NCI-H1417 (cell line): ENCODE measurements around the gene MYL3.
A peak's percentile ranks its signal among the peaks of the same experiment; 100 is the strongest.

Experiments used
- DNase-seq, 3 experiments: peaks; one replicate each; lab custom pipeline; 2025; lab: John Stamatoyannopoulos, UW

MYL3 gene

DNA sequence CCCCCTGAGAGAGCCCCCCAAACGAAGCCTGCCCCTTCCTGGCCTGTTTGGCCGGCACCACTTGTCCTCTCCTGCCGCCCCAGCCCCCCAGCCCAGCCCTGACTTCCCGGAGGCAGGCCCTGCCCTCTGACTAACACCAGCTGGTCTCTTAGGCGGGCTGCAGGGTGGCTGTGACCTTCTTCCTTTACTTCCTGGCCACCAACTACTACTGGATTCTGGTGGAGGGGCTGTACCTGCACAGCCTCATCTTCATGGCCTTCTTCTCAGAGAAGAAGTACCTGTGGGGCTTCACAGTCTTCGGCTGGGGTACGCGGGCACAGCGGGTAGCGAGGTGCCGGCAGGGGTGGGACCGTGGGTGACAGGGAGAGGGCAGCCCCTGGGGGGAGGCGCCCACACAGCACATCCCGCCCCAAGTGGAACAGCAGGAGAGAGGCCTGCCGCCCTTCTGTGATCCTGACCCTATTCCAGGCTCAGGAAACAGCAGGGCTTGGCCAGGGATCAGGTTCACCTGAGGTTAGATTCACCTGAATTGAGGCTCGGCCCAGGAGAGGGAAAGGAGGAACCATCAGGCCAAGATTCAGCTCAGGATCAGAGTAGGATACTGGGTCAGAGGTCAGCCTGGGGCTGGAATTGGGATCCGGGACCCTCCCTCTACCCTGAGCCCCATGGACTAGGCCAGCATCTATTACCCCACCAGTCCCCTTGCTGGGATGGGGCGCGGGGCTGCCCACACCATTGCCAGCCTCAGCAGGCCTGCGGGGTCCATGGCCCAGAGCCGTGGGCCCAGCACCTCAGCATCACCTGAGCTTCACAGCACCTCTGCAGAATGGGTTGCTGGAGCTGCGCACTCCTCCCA, 36.1 kb upstream of the MYL3 start:
- DNase-seq: no peak

DNA sequence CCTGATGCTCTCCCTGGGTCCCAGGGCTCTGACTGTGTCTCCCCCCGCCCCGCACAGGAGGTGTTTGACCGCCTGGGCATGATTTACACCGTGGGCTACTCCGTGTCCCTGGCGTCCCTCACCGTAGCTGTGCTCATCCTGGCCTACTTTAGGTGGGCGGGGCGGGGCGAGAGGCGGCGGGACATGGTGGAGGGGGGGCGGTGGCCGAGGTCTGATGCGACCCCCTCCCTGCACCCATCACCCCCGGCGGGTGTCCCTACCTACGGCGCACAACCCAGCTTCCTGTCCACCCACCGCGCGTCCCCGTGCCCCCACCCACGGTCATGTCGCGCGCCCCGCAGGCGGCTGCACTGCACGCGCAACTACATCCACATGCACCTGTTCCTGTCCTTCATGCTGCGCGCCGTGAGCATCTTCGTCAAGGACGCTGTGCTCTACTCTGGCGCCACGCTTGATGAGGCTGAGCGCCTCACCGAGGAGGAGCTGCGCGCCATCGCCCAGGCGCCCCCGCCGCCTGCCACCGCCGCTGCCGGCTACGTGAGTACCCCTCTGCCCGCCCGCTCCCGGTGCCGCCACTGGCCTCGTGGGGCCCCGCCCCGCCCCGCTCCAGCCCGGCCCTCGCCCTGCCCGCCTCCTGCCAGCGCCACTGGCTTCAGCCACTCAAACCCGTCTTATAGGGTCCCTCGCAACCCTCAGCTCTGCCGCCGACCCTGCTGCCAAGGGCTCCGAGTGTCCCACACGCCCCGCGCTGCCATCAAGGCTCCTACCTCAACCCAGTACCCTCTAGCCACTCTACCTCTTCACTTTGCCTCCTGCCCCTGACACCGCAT, 35.3 kb upstream of the MYL3 start:
- peak in 1 of 3 experiments; percentile 19 for DNase-seq

DNA sequence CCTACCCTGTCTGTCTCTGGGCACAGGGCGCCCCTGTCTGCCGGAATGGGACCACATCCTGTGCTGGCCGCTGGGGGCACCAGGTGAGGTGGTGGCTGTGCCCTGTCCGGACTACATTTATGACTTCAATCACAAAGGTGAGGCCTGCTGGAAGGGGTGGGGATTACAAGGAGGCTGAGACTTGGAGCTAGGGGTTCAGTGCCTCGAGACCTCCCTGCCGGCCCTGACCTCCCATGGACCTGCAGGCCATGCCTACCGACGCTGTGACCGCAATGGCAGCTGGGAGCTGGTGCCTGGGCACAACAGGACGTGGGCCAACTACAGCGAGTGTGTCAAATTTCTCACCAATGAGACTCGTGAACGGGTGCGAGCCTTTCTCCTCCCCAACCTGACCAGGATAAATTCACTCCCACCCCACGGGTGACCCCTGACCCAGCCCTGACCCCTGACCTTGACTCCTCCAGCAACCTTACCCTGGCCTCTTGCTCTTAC, 34.6 kb upstream of the MYL3 start:
- no peak for DNase-seq

DNA sequence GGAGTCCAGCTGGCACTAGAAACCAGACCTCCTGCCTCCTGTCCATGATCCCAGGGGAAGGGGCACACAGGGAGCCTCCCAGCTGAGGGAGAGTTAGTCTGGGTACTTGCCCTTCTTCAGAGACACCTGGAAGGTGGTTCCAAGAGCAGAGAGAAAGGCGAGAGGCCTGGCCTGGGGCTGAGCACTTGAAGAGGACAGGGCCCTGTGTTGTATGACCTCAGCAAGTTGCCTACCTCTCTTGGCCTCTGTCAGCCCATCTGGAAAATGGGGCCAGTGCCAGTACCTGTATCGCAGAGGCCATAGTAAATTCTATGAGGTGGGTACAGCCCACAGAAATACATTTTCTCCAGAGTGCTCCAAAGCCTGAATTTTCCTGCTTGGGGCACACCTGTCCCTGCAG, 33.8 kb upstream of the MYL3 start:
- DNase-seq: no peak

DNA sequence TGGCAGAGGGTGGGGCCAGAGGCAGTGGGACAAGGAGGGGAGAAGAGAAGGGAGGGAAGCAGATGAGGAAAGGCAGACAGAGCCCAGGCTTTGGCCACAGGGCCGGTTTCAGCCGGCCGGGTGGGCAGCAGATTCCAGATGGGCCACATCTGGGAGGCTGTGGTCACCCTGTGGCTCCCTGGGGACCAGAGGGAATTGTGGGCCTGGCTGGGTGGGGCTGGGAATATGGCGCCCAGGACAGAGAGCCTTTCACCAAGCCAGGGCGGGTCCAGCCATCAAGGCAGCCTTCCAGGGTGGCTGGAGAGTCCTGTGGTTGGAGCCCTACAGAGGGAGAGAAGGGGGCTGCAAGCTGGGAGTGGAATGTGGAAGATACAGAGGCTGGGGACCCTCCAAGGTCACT, 33.1 kb upstream of the MYL3 start:
- DNase-seq: no peak

DNA sequence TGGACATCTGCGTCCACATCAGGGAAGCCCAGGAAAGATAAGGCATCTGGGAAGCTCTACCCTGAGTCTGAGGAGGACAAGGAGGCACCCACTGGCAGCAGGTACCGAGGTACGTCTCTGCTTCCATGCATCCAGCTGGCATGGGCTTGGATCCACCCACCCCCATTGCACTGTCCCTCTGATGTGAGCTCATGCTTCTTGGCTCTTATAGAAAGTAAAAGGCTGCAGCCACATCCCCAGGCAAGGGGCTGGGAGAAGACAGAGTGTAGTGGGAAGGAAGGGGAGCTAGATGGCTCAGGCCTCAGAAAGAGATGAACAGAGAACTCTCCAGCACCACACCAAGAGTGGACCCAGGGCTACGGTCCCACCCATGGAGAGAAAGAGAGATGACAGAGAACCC, 32.5 kb upstream of the MYL3 start:
- no peak for DNase-seq

DNA sequence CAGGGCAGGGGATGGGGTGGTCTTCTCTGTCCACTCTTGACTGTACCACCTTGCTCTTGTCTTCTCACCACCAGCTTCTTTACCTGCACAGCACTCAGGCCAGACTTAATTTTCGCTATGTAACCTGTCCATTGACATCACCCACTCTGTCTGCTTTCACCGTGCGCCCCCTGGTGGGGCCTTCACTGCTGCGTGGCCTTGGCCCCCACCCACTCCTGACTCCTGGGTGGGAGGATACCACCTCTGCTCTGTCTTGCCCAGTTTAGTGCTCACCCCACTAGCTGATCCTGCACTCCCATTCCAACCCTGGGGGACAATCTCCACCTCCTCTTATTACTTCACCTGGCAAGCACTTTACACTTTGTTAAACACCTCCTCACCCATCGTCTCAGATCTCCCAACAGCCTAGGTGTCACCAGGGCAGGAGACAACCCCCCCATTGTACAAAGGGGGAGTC, 32.0 kb upstream of the MYL3 start:
- DNase-seq: peak; percentile 1 to 59 (median 18)

DNA sequence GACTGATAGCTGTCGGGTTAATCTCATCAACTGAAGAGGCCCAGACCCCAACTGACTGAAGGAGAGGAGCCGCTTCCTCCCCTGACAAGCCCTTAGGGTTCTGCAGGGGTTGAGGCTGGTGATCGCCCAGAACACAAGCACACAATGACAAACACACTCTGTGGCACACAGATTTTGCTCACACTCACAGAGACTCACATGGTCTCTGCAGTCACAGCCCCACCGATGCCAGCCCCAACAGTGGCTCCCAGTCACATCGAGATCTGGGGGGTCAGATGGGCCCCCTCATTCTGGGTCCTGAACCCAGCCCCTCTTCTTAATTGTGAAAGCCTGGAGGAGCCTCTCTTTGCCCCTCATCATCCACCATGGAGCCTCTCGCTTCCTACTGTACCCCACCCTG, 31.0 kb upstream of the MYL3 start:
- no peak for DNase-seq

DNA sequence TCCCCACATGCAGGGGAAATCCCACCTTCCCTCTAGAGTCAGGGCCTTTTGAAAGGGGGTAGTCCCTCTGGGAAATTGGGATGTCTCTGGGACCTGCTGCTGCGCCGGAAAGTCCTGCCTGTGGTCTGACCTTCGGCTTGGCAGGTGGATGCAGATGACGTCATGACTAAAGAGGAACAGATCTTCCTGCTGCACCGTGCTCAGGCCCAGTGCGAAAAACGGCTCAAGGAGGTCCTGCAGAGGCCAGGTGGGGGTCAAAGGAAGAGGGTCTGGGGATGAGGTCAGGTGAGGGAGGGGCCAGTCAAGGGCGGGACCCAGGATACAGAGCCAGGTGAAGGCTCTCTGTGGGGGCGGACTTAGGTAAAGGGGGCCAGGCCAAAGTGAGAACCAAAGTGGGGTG, 30.5 kb upstream of the MYL3 start:
- no peak for DNase-seq

DNA sequence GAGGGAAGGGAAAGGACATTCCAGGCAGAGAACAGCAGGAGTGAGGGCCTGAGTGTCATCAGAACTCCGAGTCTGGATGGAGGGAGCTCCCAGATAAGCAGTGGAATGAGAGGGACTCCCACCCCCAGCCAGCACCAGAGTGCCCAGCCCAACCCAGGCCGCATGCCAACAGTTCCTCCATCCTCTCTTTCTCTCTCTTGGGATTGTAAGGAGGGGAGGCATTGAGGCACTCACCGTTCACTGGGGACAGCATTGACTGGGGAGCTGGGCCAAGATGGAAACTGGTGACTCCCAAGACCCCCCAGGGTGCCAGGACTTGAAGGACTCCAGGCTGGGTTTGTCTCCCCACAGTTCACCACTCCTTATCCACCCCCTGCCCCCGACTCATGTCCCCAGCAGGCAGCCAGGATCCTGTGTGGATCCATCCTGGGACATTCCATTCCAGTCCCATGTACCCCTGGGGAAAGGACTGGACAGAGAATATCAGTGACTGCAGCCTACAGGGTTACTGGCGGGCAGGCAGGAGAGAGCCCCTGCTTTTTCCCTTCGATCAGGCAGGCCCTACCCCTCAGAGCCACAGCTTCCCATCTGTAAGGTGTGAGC, 30.0 kb upstream of the MYL3 start:
- DNase-seq: peak in 1 of 3 experiments; percentile 30

DNA sequence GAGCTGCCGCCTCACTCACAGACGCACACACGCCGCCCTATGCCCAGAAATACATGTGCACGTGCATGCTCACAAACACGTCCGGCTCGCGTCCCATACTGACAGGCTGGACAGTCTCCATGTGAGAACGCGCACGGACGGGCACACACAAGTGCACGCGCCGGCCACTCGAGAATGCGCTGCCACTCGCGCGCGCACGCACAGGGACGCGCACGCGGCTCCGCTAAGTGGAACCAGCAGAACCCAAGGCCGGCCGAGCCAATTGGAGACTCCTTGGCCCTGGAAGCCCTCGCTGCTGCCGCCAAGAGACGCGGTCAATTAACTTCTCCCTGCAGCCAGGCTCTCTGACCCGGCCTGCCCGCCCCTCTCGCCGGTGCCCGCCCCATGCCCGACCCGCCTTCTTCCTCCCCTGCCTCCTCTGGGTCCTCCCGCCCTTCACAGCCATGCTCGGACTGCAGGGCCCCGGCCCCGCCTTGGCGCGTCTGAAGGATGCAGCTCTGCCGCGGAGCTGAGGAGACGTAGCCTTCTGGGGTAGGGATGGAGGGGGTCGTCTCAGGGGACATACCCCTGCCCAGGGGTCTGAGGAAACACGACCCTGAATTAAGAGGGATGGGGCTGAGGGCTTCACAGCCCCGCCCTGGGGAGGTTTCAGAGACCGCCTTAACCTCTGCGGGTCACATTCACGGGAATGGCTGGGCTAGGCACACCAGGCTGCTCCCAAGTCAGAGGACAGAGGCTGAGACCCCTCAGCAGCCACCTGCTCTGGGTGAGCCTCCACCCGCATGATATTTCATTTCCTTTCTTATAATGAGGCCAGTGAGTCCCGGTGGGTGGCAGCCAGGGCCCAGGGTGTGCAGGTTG, 29.3 kb upstream of the MYL3 start:
- DNase-seq: peak; percentile 15 to 81 (median 68)

DNA sequence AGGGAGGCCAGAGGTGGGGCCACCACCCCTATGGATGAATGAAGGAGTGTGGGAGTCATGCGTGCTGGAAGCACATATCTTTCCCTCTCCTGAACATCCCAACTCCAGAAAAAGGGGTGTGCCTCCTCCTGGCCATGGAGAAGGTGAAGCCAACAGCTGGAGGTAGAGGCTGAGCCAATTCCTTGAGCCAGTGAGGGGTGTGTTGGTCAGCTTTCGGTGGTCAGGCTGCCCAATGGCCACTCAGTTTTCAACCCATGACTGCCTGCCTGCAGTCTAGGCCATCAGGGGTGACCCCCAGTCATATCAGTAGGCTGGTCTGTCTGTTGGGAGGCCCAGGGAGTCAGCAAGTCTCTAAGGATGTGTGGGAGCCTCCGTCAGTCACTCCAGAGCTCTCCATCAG, 27.9 kb upstream of the MYL3 start:
- no peak for DNase-seq

DNA sequence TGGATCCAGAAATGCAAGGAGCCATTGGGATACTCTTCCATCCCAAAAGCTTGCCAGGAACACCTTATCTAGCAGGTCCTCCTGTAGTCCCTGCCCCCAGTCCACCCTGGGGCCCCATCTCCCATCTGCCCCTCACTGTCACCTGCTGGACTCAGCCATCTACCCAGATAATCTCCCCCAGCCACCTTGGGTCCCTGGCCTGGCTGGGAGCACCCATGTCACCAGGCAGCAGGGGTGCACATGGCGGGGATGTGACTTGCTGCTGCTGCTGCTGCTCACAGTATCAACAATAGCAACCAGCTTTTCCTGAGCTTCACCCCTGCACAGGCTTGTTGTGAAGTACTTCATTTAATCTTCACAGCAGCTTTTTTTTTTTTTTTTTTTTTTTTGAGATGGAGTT, 26.9 kb upstream of the MYL3 start:
- no peak for DNase-seq

DNA sequence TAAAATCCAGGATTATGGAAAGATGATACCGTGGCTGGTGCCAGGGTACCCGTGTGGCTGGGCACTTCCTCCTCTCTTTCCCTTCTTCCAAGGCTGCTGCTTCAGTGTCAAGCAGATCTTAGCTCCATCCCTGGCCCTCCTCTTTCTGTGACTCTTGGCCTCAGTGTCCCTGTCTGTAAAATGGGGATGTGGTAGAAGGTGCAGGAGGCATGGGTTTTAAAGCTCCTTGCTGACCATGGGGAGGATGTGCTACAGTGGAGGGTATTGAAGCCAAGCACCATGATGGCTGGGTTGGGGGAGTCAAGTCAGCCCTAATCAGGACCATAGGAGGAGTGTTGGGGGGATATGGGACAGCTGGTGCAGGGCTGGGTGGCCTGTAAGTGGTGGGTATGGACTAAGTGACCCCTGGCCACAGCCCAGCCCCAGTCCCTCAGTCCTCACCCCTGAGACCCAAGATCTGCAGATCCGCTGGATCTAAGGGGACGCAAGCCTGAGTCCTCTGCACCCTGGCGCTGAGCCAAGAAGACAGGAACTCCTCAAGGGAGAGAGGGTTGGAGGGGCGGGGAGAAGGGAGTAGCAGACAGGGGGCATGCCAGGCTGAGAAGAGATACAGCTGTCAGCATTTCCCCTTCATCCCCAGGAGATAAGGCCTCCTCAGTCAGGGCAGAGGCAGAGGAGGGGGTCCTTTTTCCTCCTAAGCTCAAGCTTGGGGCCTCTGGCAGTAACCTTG, 26.3 kb upstream of the MYL3 start:
- peak in 1 of 3 experiments; percentile 5 for DNase-seq

DNA sequence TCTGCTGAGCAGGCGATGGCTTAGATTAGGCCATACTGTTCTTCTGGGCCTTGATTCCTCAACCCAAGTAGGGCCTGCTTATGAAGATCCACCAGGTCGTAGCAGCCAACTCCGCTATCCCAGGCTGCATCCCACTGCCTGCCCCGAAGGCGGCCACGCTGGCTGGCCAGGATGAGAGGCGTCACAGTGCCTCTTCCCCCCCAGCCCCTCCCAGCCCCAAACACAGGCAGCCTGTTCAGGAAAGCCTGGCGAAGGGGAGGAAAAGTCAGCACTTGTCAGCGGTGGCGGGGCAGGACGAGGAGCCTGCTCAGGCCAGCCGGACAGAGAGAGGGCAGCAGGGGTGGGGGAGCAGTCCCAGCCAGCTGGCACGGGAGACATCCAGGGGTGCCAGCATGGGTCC, 25.5 kb upstream of the MYL3 start:
- DNase-seq: no peak

DNA sequence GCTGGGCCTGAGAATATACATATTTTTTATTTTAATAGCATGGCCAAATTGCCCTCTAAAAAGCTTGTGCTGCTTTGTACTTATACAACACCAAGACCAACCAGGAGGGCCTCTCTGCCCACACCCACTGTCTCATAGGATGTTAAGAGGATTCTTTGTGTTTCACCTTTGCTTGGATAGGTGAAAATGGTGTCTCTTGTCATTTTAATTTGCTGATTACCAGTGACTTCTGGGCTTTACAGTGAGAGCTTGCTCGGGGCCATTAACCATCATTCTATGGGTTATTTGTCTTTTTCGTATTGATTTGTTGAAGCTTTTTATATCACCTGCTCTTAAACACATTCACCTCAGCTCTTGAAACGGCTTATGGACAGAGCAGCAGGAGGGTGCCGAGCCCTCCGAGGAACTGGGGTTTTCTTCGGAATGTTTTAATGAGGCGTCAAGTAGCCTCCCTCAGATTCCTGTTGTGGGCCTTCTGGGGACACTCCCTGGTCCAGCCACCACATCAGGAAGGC, 24.8 kb upstream of the MYL3 start:
- peak in 2 of 3 experiments; percentile 24 to 30 for DNase-seq

DNA sequence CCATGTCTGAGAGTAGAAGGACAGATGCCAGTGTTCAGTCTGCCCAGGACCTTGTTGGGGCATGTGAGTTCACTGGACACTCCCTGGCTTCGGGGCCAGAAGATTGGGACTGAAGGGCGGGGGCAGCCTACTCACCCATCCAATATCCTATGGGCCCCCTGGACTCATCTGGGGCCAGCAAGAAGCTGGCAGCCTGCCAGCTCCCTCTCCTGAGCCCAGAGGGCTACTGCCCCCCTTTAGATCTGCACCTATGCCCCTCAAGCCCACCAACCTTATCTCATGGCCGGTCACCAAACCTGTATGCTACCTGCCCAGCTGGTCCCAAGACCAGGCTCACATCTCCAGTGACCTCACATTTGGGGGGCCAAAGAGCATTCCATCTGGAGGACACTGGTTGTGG, 22.4 kb upstream of the MYL3 start:
- no peak for DNase-seq

DNA sequence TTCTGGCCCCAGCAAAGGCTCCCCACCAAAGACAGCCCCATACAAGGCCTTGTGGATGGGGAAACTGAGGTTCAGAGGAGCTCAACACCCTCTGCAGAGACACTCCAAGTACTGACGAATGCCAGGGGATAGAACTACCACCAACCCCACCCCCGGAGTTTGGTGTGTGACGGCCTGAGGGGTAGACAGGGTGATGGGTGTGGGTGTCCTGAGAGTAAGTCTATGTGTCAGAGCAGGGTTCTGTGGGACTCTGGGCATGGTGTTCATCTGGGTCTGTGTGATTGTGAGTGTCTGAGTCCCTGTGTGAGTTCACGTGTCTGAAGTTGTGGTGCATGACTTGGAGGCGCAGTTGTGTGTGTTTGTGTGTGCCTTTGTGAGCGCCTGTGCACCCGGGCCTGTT, 21.7 kb upstream of the MYL3 start:
- no peak for DNase-seq

DNA sequence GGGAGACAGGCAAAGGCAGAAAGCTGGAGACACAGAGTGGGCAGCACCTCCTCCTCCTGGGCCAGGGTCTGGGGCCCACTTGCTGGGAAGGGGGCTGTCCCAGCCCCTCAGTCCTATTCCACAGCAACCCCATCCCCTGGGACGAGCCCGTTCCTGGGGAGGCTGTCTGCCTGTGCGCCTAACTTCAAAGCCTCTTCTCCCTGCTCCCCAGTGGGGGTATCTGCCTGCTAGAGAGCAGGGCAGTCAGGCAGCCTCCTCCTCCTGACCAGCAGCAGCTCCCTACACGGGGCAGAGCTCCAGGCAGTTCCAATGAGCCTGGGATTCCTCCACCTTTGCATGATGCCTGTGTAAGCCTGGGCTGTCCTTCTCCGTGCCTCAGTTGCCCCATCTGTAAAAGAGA, 21.2 kb upstream of the MYL3 start:
- DNase-seq: no peak

DNA sequence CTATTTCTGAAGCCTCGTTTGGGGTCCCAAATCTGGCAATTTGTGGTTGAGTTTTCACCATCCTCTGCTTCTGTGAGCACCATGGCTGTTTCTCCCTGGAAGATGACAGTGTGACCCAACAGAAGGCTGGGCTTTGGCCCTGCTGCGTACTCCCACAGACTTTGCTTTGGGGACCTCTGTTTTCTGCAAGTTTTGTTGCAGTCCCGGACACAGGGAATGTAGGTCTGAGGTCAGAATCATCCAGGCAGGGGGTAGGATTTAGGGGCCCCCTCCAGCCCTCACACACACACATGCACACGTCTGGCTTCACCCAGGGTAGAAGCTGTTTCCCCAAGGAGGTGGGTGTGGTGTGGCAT, 20.6 kb upstream of the MYL3 start:
- DNase-seq: no peak
